Nephron progenitor cell (in vitro differentiated cells): ENCODE data around the gene KLHL29.

ENCODE experiments used
- DNase-seq: peaks from one replicate; pipeline ENCODE4 v3.0.0; 2021
- H3K27ac Mint-ChIP-seq: 2 replicates; pipeline ENCODE4 v1.8.0; 2021; ENCODE audit warnings: mild to moderate bottlenecking, moderate library complexity, mixed read lengths
- H3K27me3 Mint-ChIP-seq: 2 replicates; pipeline ENCODE4 v1.8.0; 2021; ENCODE audit warnings: mild to moderate bottlenecking, low read depth, mixed read lengths; ENCODE audit not compliant: poor library complexity
- H3K36me3 Mint-ChIP-seq: 2 replicates; pipeline ENCODE4 v1.8.0; 2021; ENCODE audit warnings: low read depth, mixed read lengths
- H3K4me1 Mint-ChIP-seq: 2 replicates; pipeline ENCODE4 v1.8.0; 2021; ENCODE audit warnings: mixed read lengths
- H3K4me3 Mint-ChIP-seq: 2 replicates; pipeline ENCODE4 v1.8.0; 2021; ENCODE audit warnings: mild to moderate bottlenecking, moderate library complexity, mixed read lengths
- H3K9me3 Mint-ChIP-seq: 2 replicates; pipeline ENCODE4 v1.8.0; 2021; ENCODE audit warnings: mild to moderate bottlenecking, moderate library complexity, mixed read lengths
- CTCF ChIP-seq: fragments of 200-600 bp; sonication (generic); IDR thresholded peaks from 2 replicates; pipeline ENCODE4 v1.5.0; 2021; ENCODE audit warnings: antibody characterized with exemption

KLHL29 gene

DNA sequence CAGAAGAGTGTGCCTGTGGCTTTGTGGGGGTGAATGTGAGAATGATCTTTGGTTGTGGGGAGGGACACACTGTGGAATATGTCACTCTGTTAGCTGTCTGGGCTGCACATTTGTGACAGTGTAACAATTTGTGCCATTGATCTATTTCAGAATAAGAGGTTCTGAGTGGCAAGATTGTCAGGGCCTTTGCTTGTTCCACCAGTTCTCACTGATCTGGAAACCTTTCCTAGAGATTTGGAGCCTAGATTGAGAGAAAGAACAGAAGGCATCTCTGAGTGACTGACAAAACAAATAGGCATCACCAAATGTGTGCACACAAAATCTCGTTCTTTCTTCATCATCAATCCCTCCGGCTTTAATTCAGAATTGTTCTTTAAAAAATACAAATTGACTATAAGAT is 153.6 kb downstream of the KLHL29 start:
- H3K27ac Mint-ChIP-seq, result no peak overlapping the region
- no peak for TF ChIP-seq CTCF
- no peaks in the 10 kb centered on the region for H3K36me3 Mint-ChIP-seq
- H3K9me3 Mint-ChIP-seq, result no peaks in the 10 kb centered on the region
- DNase-seq, result no peak
- H3K4me3 Mint-ChIP-seq, result no peak overlapping the region
- peaks cover 56% of the 10 kb centered on the region for H3K4me1 Mint-ChIP-seq
- peaks cover 9% of the 10 kb centered on the region for H3K27me3 Mint-ChIP-seq

- H3K4me3 Mint-ChIP-seq, result no peak overlapping the region
- TF ChIP-seq CTCF, result no peak
- no peak for DNase-seq
- no peaks in the 10 kb centered on the region for H3K9me3 Mint-ChIP-seq
- H3K36me3 Mint-ChIP-seq, result no peaks in the 10 kb centered on the region
- peaks cover 9% of the 10 kb centered on the region for H3K27me3 Mint-ChIP-seq
- H3K4me1 Mint-ChIP-seq, result peaks cover 59% of the 10 kb centered on the region
- no peak overlapping the region for H3K27ac Mint-ChIP-seq
Measured at GRCh38 chr2:23540804-23541360, 155.9 kb downstream of the KLHL29 start.

DNA sequence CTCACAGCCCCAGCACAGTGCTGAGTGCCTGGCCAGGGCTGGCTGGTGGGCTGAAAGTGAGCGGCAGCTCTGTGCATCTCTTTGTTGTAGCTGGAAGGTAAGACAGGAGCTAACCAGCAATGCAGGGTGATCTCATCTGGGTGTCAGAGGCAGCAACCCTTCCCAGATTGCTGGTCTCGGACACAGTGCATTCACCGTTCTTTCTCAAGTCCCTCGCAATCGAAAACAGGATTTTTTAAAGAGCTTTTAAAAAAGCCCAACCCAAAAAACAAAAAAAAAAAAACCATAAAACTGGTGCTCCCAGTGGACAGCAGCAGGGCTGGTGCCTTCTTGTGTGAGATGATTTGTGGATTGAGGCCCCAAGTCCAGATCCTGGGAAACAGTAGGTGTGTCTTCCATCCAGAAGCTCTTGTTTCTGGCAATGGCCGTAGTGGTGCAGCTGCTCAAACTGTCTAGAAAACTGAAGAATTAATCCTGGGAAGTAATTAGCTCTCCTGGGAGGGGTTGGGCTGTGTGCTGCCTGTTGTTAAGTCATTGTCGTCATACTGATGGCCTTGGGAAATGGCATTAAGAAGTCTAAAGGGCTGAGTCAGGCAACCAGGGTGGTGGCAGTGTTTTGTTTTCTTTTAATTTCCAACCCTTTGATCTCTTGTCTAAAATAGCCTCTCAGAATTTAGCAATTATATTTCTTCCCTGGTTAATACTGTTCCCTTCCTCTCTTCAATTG is 156.7 kb downstream of the KLHL29 start:
- Mint-ChIP-seq H3K36me3 (no peaks in the 10 kb centered on the region), H3K9me3 (no peaks in the 10 kb centered on the region), H3K27me3 (peaks cover 10% of the 10 kb centered on the region), H3K4me3 (no peak overlapping the region), H3K27ac (peak overlapping the region; percentile 46), H3K4me1 (peaks cover 62% of the 10 kb centered on the region)
- no peak for DNase-seq
- TF ChIP-seq CTCF, result no peak

DNA sequence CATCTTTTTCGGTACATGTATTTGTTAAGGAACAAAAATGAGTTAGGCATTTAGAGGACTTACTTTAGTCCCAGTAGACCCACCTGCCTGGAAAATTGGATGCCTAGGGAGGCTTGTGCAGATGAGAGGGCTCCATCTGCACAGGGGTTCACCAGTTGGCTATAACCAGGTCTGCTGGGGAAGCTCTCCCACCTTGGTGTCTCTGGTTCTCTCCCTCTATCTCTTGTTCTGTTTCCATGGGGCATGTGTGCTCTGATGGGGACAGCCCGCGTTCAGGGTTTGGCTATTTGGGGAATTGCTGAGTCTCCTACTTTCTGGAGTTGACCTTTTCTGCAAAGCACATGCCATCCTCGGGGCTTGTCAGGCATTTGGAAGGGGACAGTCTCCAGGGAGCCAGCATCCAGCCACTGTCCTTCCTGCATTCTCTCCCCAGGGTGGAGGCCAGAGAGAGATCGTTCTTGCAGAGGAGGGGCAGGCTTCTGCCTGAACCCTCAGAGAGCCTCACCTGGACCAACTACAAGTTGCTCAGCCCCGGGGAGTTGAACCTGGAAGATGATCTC is 157.3 kb downstream of the KLHL29 start:
- TF ChIP-seq CTCF, result no peak
- H3K36me3 Mint-ChIP-seq, result no peaks in the 10 kb centered on the region
- H3K27ac Mint-ChIP-seq, result peak overlapping the region; percentile 56
- H3K27me3 Mint-ChIP-seq, result peaks cover 10% of the 10 kb centered on the region
- no peaks in the 10 kb centered on the region for H3K9me3 Mint-ChIP-seq
- DNase-seq, result no peak
- H3K4me1 Mint-ChIP-seq, result peaks cover 62% of the 10 kb centered on the region
- no peak overlapping the region for H3K4me3 Mint-ChIP-seq

GRCh38 chr2:23543302-23543701 is 158.3 kb downstream of the KLHL29 start:
- Mint-ChIP-seq H3K36me3 (no peaks in the 10 kb centered on the region), H3K27me3 (peaks cover 8% of the 10 kb centered on the region), H3K4me1 (peaks cover 68% of the 10 kb centered on the region), H3K27ac (peak overlapping the region; percentile 43), H3K9me3 (no peaks in the 10 kb centered on the region), H3K4me3 (no peak overlapping the region)
- no peak for DNase-seq
- no peak for TF ChIP-seq CTCF

DNA sequence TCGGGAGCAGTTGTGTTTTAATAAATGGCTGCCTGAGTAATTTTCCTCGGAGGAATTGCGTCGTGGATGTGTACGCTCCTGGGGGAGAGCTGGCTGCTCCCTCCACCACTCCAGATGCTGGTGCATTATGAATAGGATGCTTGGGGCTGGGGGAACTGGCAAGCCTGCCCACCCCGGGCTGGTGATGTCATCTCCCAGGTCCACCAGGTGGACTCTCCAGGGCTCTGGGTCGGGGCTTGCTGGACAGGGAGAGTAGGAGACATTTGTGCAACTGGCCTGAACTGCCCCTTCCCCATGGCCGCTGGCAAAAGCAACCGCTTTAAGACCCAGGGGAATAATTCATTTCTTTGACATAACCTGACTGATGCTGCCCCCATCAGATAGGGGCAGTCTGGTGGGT is 158.7 kb downstream of the KLHL29 start:
- no peak for DNase-seq
- no peak for TF ChIP-seq CTCF
- no peaks in the 10 kb centered on the region for H3K36me3 Mint-ChIP-seq
- H3K9me3 Mint-ChIP-seq, result no peaks in the 10 kb centered on the region
- no peak overlapping the region for H3K4me3 Mint-ChIP-seq
- peaks cover 72% of the 10 kb centered on the region for H3K4me1 Mint-ChIP-seq
- no peak overlapping the region for H3K27ac Mint-ChIP-seq
- H3K27me3 Mint-ChIP-seq, result peaks cover 8% of the 10 kb centered on the region
